ENCODE data around the gene EPN2. TPM values are rescaled to one million over a fixed set of nuclear protein-coding genes. Genes with fewer than 3 reads are reported as not detected.
A peak's percentile ranks its signal among the peaks of the same experiment; 100 is the strongest.
"Not testable (repeated sequence)": the region's sequence is repeated elsewhere in the genome, so short reads cannot be mapped to it uniquely, and the experiment has no call there.

The EPN2 gene
- total RNA-seq, 4 donors from 2014 or later: 26.5 to 49.2 (median 38.9) TPM

GRCh38 chr17:19218914-19219313, 18.3 kb upstream of the EPN2 start:
- H3K27ac ChIP-seq (replicated peaks in 1 of 4); H3K27me3 ChIP-seq; DNase-seq (ENCODE audit: extremely low spot score); H3K4me3 ChIP-seq; H3K4me1 ChIP-seq; H3K9me3 ChIP-seq; H3K36me3 ChIP-seq; intact Hi-C loops (cut with DNase I): not testable (repeated sequence)
- no CpG with 5 or more reads among the region's 2 CpGs for WGBS

- intact Hi-C loops (cut with DNase I); H3K4me3 ChIP-seq; H3K9me3 ChIP-seq; H3K27ac ChIP-seq (replicated peaks in 1 of 4); H3K36me3 ChIP-seq; H3K27me3 ChIP-seq; DNase-seq (ENCODE audit: extremely low spot score); H3K4me1 ChIP-seq: not testable (repeated sequence)
- WGBS: no CpG with 5 or more reads among the region's 11 CpGs
Observed at GRCh38 chr17:19219384-19219783, 17.8 kb upstream of the EPN2 start.

- H3K27me3 ChIP-seq; H3K9me3 ChIP-seq; DNase-seq (ENCODE audit: extremely low spot score); H3K4me1 ChIP-seq; intact Hi-C loops (cut with DNase I); H3K27ac ChIP-seq (replicated peaks in 1 of 4); H3K4me3 ChIP-seq; H3K36me3 ChIP-seq: not testable (repeated sequence)
- WGBS: no CpG with 5 or more reads among the region's 8 CpGs
Observed at GRCh38 chr17:19220195-19220594, 17.0 kb upstream of the EPN2 start.

GRCh38 chr17:19226610-19227588, 10.3 kb upstream of the EPN2 start:
- H3K9me3 ChIP-seq; DNase-seq (ENCODE audit: extremely low spot score); H3K27me3 ChIP-seq; H3K36me3 ChIP-seq; H3K4me1 ChIP-seq; intact Hi-C loops (cut with DNase I); H3K27ac ChIP-seq (replicated peaks in 1 of 4); H3K4me3 ChIP-seq: not testable (repeated sequence)
- WGBS: no CpG with 5 or more reads among the region's 12 CpGs

GRCh38 chr17:19234676-19235075, 2.5 kb upstream of the EPN2 start:
- H3K27ac ChIP-seq (replicated peaks in 1 of 4); H3K36me3 ChIP-seq; H3K4me3 ChIP-seq; DNase-seq (ENCODE audit: extremely low spot score); intact Hi-C loops (cut with DNase I); H3K27me3 ChIP-seq; H3K9me3 ChIP-seq: not testable (repeated sequence)
- WGBS: no CpG with 5 or more reads among the region's 6 CpGs
- peaks cover 11 to 16% (median 16%) of the 10 kb centered on the region in 4 donors for H3K4me1 ChIP-seq

GRCh38 chr17:19236351-19237138, 621 bp upstream of the EPN2 start:
- H3K4me3 ChIP-seq: peak overlapping the region in 3 of 4 donors; percentile 99 to 100 (median 100)
- no CpG with 5 or more reads among the region's 32 CpGs for WGBS
- H3K27ac ChIP-seq (replicated peaks in 1 of 4): peak overlapping the region; percentile 86 to 93 (median 90)
- intact Hi-C loops (cut with DNase I); H3K27me3 ChIP-seq; H3K36me3 ChIP-seq; H3K9me3 ChIP-seq; DNase-seq (ENCODE audit: extremely low spot score): not testable (repeated sequence)
- H3K4me1 ChIP-seq: peaks cover 23 to 33% (median 29%) of the 10 kb centered on the region in 4 donors

DNA sequence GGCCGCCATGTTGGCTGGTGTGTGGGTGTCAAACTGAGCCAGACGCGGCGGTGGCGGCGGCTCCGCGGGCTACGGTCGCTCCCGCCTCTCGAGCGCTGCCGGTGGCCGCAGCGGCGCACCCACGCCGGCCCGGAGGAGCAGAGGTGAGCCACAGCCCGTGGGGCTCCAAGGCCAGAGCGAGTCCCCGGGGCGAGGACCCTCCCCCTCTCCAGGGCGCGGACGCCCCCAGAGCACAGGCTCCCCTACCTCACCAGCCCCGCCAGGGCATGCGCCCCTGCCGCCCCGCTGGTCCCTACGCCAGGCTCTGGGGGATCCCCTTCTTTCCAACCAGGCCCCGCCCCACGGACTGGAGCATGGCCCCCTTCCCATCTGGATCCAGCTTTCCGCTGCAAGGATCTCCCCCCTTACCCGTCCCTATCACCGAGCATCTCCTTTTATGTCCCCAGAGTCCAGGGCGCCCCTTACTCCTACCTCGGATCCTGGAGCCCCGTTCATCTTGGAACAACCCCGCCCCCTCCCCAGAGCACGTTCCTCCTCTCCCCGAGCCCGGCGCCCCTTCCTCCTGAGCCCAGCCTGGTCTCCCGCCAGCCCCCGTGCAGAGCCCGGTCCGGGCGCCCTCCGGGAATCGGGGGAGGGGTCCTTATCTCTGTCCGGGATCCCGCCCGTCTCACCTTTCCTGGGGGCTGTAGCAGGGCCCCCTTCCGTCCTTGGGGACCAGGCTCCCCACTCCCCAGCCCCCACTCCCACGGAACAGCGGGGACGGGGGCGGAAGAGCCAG, 412 bp downstream of the EPN2 start:
- Histone ChIP-seq H3K9me3 (no peaks in the 10 kb centered on the region), H3K36me3 (peaks cover 0 to 5% (median 2%) of the 10 kb centered on the region in 4 donors), H3K4me1 (peaks cover 34 to 43% (median 35%) of the 10 kb centered on the region in 4 donors), H3K27ac (replicated peaks in 1 of 4) (peak overlapping the region; percentile 86 to 93 (median 90)), H3K4me3 (peak overlapping the region; percentile 93 to 100 (median 100)), H3K27me3 (no peaks in the 10 kb centered on the region)
- DNase-seq (ENCODE audit: extremely low spot score): no peak
- intact Hi-C loops (cut with DNase I): no loop called here
- peak in 1 of 2 donors; percentile 59 for TF ChIP-seq POLR2AphosphoS5 (IDR thresholded peaks at IDR 0.05)
- no peak for TF ChIP-seq EP300 (IDR thresholded peaks at IDR 0.05)
- peak; percentile 28 to 38 (median 29) for TF ChIP-seq CTCF (IDR thresholded peaks at IDR 0.05)
- peak; percentile 38 for TF ChIP-seq POLR2A (IDR thresholded peaks at IDR 0.05; ENCODE audit: low read depth)
- WGBS: under 1% methylated on average over 23 of the region's 60 CpGs

All from esophagus muscularis mucosa (tissue), 4 donors.